NCI-H1417 treated with DMSO at 0.1 percent for 48 hours (cell line): ENCODE measurements around the gene BICRA.
"Not testable (repeated sequence)": the region's sequence is repeated elsewhere in the genome, so short reads cannot be mapped to it uniquely, and the experiment has no call there.

Experiments used
- DNase-seq: peaks from one replicate; lab custom pipeline; 2025; lab: John Stamatoyannopoulos, UW

The BICRA gene

GRCh38 chr19:47608969-47609905 is at the start of gene BICRA:
Gene BICRA, plus strand, starts transcription at chr19:47609134. Its CDS starts 64,441 bp downstream, at chr19:47673575.
- DNase-seq, result peak; percentile 28

- no peak for DNase-seq
Observed at GRCh38 chr19:47560999-47561398, 47.9 kb upstream of the BICRA start.

- no peak for DNase-seq
Observed at GRCh38 chr19:47561440-47562057, 47.4 kb upstream of the BICRA start.

GRCh38 chr19:47564081-47564480 is 44.9 kb upstream of the BICRA start:
- no peak for DNase-seq

- no peak for DNase-seq
Observed at GRCh38 chr19:47569331-47569730, 39.6 kb upstream of the BICRA start.

GRCh38 chr19:47572635-47573034 is 36.3 kb upstream of the BICRA start:
- no peak for DNase-seq

- DNase-seq, result no peak
Observed at GRCh38 chr19:47573071-47574026, 35.6 kb upstream of the BICRA start, which contains the start of gene ZNF541. Gene ZNF541, minus strand, starts transcription at chr19:47573148. Its CDS starts 17,292 bp downstream, at chr19:47555856.

- no peak for DNase-seq
Observed at GRCh38 chr19:47580397-47580796, 28.5 kb upstream of the BICRA start.

- DNase-seq, result no peak
Observed at GRCh38 chr19:47581605-47582319, 27.2 kb upstream of the BICRA start.

- DNase-seq, result no peak
Observed at GRCh38 chr19:47582320-47582909, 26.5 kb upstream of the BICRA start.

- not testable (repeated sequence) for DNase-seq
Observed at GRCh38 chr19:47583161-47583560, 25.8 kb upstream of the BICRA start.

- no peak for DNase-seq
Observed at GRCh38 chr19:47587295-47587694, 21.6 kb upstream of the BICRA start.

- DNase-seq, result no peak
Observed at GRCh38 chr19:47589824-47590223, 19.1 kb upstream of the BICRA start.

- no peak for DNase-seq
Observed at GRCh38 chr19:47593860-47594259, 15.1 kb upstream of the BICRA start.

GRCh38 chr19:47595944-47596343 is 13.0 kb upstream of the BICRA start:
- DNase-seq, result no peak

GRCh38 chr19:47598407-47599349 is 10.3 kb upstream of the BICRA start:
- DNase-seq, result no peak

- not testable (repeated sequence) for DNase-seq
Observed at GRCh38 chr19:47599671-47600245, 9.2 kb upstream of the BICRA start.

GRCh38 chr19:47600246-47601179 is 8.4 kb upstream of the BICRA start:
- peak; percentile 76 for DNase-seq
